ENCODE data around the gene TRIM3. TPM values are rescaled to one million over a fixed set of nuclear protein-coding genes. Genes with fewer than 3 reads are reported as not detected.

The TRIM3 gene
- total and polyA plus RNA-seq, 2 of the 4 experiments (the other 2 are of a cell fraction) = 13.8 to 22.3 TPM

DNA sequence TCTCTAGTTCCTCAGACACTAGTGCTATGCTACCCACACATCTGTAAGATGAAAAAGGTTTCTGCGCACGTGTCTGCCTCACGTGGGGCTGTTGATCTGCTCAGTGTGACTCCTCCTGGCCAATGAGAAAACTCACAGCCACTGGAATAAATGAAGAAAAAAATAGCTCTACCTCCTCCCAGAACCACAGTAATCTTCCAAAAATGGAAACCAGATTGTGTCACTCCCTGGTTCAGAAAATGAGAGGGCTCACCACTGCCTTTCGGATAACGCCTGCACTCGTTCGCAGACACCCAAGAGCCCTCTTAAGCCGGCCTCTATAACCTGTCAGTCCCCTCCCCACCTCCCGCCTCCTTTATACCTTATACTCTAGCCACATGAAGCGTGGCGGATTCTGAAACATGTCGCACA, 59.9 kb downstream of the TRIM3 start:
- Histone ChIP-seq H2AFZ (replicated peaks; ENCODE audit: low read length, poor library complexity) (no peak overlapping the region), H2AK5ac (ENCODE audit: low read depth, low read length) (no peak overlapping the region), H3K4me1 (ENCODE audit: control insufficient read depth, insufficient read depth, low read length) (peaks cover 5% of the 10 kb centered on the region; the same call in 1 of the 2 replicates), H3K36me3 (ENCODE audit: control insufficient read depth, insufficient read depth, low read length) (peaks cover 13% of the 10 kb centered on the region), H2BK5ac (ENCODE audit: low read depth, low read length, poor library complexity, severe bottlenecking) (no peak overlapping the region), H2AK9ac (replicated peaks; ENCODE audit: low read depth, low read length, poor library complexity) (no peak overlapping the region), H3K9me3 (ENCODE audit: control insufficient read depth, insufficient read depth, low read length) (no peaks in the 10 kb centered on the region), H3K27me3 (ENCODE audit: control insufficient read depth, insufficient read depth, low read length) (no peaks in the 10 kb centered on the region), H4K8ac (ENCODE audit: low read depth in 2 of 2, low read length in 2 of 2) (no peak overlapping the region), H3K9me1 (ENCODE audit: insufficient read depth, low read length) (peaks cover 29% of the 10 kb centered on the region), H3K4me3 (ENCODE audit: insufficient read depth, low read depth, low read length) (no peak overlapping the region), H4K5ac (ENCODE audit: low read depth, low read length) (no peak overlapping the region), H2BK20ac (ENCODE audit: low read depth, low read length) (no peak overlapping the region), H2BK120ac (ENCODE audit: low read depth, low read length) (no peak overlapping the region), H4K20me1 (ENCODE audit: insufficient read depth, low read length) (peaks cover 37% of the 10 kb centered on the region), H3K18ac (ENCODE audit: low read depth, low read length) (no peak overlapping the region), H3K56ac (ENCODE audit: extremely low read depth, insufficient read depth, low read length) (no peak overlapping the region), H3K23ac (ENCODE audit: low read depth, low read length) (no peak overlapping the region), H4K91ac (ENCODE audit: insufficient read depth, low read depth, low read length) (no peak overlapping the region), H3K14ac (replicated peaks; ENCODE audit: low read depth, low read length) (no peak overlapping the region), H3K27ac (ENCODE audit: insufficient read depth, low read length) (no peak overlapping the region), H3K4me2 (ENCODE audit: low read depth, low read length) (no peak overlapping the region), H3K4ac (ENCODE audit: low read depth, low read length) (no peak overlapping the region), H3K9ac (ENCODE audit: low read depth, low read length) (no peak overlapping the region), H2BK15ac (ENCODE audit: low read depth, low read length) (no peak overlapping the region), H3K79me1 (ENCODE audit: low read depth in 1 of 2, low read length in 2 of 2) (peaks cover 22 to 66% of the 10 kb centered on the region in 2 experiments)
- POLR2A ChIA-PET (ENCODE audit: unreplicated experiment) = no interaction called here
- CTCF ChIA-PET = no interaction called here
- dilution Hi-C loops (cut with HindIII; ENCODE audit: low sequenced_read_pairs, unreplicated experiment) = no loop called here
- BruUV-seq (replicated peaks) = no TSS peak
- 53% methylated on average over 2 of the region's 12 CpGs; no CpG with 5 or more reads in 1 of the 2 experiments for WGBS, 2 experiments (ENCODE audit: extremely low coverage in 2 of 2, insufficient read length in 1 of 2)
- ATAC-seq (ENCODE audit: low read depth) (no peak), DNase-seq (no peak)
- TF ChIP-seq USF2 (IDR thresholded peaks at IDR 0.05; ENCODE audit: low read depth, low read length) (peak; percentile 52; the same call in 1 of the 2 replicates), RAD21 (IDR thresholded peaks at IDR 0.05; ENCODE audit: low read length) (no peak)
- in situ Hi-C loops (cut with MboI; ENCODE audit: low sequenced_read_pairs) = no loop called here
- intact Hi-C loops (cut with micrococcal nuclease) = no loop called here
